Skin epidermis (tissue), 12 donors: Measurements from ENCODE around the gene TAF11.
"Not testable (repeated sequence)": the region's sequence is repeated elsewhere in the genome, so short reads cannot be mapped to it uniquely, and the experiment has no call there.

Experiments
- H3K27ac ChIP-seq, 21 experiments: fragments of 200-600 bp; sonication (generic) in 11 of 21; one replicate each; pipeline ENCODE4 v1.5.0; 2020; ENCODE audit warnings: mild to moderate bottlenecking in 3 of 21, inconsistent platforms in 2 of 21, moderate library complexity in 2 of 21
- H3K4me3 ChIP-seq, 7 experiments: fragments of 200-600 bp; sonication (generic) in 2 of 7; one replicate each; pipeline ENCODE4 v1.5.0; 2020; ENCODE audit warnings: inconsistent platforms in 2 of 7, mild to moderate bottlenecking in 2 of 7, moderate library complexity in 1 of 7

The TAF11 gene, protein sequence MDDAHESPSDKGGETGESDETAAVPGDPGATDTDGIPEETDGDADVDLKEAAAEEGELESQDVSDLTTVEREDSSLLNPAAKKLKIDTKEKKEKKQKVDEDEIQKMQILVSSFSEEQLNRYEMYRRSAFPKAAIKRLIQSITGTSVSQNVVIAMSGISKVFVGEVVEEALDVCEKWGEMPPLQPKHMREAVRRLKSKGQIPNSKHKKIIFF

DNA sequence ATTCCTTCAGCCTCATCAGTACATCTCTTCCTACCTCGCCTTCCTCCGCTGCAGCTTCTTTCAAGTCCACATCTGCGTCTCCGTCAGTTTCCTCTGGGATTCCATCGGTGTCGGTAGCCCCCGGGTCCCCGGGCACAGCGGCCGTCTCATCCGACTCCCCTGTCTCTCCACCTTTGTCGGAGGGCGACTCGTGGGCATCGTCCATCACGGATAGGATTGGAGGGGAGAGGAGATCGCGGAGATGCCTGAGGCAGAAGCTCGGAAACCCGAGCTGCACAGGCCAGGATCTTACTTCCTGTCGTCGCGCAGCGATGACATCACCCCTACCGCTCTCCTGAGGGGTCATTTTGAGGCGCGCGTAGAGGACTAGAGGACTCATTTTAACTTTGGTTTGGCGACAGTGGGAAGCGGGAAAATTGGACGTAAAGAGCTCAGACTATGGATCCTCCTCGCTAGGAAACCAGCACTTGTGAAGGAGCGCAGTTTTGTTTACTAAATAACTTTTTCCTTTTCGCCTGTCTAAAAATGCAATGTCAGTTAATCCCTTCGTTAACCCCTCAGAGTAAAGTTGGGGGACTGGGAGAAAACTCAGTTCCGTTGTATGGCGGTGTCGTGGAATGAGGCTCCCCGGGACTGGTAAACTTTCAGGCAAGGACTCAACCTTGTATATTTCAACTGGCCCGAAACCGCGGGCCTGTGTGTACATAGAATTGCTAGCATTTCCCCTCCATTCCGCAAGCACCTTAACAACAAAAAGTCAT lies at the start of gene TAF11:
Gene TAF11, minus strand, starts transcription at position 290 of the 761 bp plus-strand sequence. Its CDS starts 85 bp downstream, at position 205.
- Histone ChIP-seq H3K4me3 (peak within 1 kb of the TSS; percentile 67 to 98 (median 93)), H3K27ac (peak within 1 kb of the TSS; percentile 63 to 93 (median 87))

DNA sequence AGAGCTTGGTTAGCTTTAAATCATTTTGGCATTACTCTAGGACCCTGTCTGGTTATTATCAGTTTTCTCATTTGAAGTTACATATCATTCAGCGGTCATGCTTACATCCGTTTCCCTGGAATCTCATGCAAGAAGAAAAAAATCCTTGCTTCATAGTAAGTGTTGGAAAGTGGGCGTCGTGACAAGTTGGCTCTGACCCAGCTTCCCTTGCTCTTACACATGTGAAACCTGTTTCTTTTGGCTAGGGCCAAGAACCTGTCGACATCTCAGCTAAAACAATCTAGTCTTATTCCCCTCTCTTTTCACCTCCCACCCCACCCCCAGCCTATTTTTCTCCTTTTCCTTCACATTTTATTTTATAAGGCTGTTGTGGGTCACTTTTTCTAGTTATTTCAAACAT lies 46.7 kb upstream of the TAF11 start:
- Histone ChIP-seq H3K27ac (peak overlapping the region in 1 of 21 experiments; percentile 52), H3K4me3 (no peak overlapping the region)

DNA sequence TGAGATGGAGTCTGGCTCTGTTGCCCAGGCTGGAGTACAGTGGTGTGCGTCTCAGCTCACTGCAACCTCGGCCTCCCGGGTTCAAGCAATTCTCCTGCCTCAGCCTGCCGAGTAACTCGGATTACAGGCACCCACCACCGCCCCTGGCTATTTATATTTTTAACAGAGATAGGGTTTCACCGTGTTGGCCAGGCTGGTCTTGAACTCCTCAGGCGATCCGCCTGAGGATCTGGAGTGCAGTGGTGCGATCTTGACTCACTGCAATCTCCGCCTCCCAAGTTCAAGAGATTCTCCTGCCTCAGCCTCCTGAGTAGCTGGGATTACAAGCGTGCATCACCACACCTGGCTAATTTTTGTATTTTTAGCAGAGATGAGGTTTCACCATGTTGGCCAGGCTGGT lies 44.4 kb upstream of the TAF11 start:
- not testable (repeated sequence) for H3K4me3 ChIP-seq, H3K27ac ChIP-seq

DNA sequence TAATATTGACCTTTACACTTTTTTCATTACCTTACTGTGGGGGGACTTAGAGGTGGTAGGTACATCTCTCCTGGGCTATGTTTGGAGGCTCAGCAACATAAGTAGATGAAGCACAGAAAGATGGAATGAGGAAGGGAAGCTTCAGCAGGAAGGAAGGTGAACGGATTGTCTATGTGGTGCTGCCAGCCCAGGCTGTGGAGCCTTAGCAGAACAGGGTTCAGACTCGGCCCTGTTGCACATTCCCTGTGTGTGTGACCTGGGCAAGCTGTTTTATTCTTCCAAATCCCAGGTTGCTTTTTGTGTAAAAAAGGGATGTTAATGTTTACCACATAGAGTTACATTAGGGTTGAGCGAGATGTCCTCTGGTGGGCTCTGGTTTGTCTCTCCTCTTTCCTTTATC lies 42.4 kb upstream of the TAF11 start:
- no peak overlapping the region for H3K27ac ChIP-seq
- H3K4me3 ChIP-seq = no peak overlapping the region

DNA sequence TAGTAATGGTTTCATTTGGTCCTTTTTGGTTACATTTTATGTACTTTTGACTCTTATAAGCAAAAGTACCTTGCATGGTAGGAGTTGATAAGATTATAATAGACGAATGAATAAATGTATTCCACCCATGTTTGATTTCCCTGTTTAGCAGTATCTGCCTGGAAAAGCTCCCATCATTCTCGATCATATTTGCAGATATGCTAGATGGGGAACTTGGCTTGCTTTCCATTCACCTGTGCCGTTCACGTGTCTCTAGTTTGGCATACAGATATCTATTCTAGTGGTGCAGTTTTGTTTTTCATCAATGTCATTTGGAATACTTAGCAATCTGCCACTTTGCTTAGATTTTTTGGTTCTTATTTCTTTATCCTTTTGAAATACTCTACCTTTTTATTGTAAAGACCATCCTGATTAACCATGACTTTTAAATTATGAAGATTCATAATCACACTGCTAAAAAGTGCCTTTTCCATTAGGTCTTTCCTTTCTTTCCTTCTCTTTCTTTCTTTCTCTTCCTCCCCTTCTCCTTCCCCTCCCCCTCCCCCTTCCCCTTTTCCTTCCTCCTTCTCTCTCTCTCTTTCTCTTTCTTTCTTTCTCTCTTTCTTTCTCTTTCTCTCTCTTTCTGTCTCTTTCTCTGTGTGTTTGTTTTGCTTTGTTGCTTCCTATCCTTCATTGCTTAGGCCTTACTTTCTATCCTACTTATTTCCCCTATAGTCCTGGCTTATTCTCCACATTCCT lies 41.6 kb upstream of the TAF11 start:
- H3K4me3 ChIP-seq = no peak overlapping the region
- H3K27ac ChIP-seq = no peak overlapping the region

DNA sequence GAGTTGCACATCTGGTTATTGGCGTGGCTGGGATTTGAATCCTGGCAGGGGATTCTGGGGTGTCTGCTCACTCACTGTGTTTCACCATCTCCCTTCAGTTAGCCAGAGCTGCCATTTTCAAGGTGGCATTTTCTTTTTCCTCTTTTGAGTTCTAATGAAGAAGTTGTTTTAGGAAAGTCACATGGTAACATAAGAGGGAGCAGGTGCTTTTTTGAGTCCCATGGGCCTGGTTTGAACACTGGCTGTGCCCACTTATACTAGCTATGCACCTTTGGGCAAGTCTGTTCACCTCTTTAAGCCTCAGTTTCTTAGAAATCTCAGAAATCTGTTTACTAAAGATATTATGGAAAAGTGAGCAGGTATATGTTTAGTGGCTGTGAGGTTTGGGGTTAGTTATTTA lies 40.9 kb upstream of the TAF11 start:
- Histone ChIP-seq H3K27ac (no peak overlapping the region), H3K4me3 (no peak overlapping the region)

DNA sequence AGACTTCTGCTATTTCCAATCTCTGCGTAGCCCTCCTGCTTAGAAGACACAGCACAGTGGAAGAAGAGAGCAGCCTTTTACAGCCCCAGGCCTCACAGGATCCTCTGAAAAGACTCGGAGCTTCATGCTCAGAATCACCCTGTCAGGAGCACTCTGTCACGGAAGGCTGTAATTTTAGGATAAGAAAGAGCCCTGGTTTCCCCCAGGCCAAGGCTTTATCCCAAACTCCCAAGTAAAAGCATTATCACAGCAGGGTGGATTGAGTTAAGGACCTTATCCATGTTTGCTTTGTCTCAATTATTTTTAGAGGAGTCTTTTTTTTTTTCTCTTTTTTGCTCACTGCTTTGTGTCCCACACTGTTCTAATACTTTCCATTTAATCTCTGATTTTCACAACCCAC lies 40.4 kb upstream of the TAF11 start:
- Histone ChIP-seq H3K4me3 (no peak overlapping the region), H3K27ac (no peak overlapping the region)

DNA sequence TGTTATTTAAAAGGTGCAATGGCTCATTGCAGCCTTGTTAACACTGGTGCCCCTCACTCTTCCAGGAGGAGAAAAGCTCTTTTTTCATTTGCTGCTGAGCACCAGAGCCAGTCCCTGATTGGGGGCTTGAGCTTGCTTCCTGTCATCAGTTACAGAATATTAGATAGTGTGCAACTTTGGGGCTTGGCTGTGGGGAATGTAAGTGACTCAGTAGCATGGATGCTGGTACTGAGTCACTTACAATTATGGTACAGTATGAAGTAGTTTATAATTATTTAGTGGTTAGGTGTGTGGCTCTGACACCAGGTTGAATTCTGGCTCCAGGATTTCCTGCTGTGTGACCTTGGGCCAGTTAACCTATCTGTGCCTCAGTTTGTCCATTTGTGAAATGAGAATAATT lies 38.8 kb upstream of the TAF11 start:
- no peak overlapping the region for H3K27ac ChIP-seq
- no peak overlapping the region for H3K4me3 ChIP-seq

DNA sequence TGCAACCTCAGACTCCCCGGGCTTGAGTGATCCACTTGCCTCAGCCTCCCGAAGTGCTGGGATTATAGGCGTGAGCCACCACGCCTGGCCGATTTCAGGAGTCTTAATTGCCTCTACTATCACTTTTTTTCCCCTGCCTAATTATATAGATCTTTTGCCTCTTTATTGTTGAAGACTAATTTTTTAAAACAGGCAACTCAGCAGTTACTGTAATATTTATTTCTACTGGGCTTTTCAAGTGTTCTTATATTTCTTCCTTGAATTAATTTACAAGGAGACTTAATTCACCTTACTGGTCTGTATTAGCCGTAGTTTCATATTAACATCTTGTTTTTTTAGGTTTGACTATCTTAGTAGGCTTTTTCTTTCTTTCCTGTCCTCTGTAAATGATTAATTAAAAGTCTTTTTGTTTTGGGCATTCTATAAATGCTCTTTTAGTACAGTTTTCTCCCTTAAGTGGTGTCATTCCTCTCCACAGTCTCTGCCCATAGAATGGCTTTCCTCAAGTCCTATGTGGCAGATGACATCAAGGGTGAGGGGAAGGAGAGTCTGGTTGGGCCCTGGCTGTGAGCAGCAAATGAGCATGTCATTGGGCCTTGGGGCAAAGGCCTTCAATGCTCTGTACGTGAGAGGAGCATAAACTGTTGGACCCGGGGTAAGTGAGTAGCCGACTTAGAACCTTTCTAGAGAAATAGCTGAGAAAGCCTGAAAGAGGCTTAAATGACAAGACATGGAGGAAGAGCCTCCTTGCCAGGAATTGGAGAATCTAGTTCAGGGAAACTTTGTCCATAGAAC lies 37.2 kb upstream of the TAF11 start:
- Histone ChIP-seq H3K27ac (no peak overlapping the region), H3K4me3 (no peak overlapping the region)

DNA sequence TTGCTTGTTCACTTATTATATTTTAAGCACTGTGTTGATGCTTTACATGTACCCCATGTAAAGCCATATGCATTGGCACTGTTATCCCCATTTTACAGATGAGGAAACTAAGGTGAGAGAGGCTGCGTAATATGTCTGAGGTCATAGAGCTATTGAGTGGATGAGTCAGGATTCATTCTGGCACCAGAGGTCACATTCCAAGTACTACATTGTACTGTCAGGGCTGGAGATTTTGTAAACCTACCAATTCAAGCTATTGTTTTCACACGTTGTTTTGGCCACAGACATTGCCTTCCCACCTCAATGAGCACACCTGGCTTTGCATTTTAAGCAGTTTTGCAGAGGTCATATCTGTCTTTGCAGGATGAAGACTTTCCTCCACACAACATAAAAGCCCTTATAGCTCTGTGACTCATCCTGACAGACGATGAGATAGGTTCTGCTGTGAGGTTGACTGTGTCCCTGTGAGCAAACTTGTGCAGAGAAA lies 34.4 kb upstream of the TAF11 start:
- Histone ChIP-seq H3K27ac (no peak overlapping the region), H3K4me3 (no peak overlapping the region)

DNA sequence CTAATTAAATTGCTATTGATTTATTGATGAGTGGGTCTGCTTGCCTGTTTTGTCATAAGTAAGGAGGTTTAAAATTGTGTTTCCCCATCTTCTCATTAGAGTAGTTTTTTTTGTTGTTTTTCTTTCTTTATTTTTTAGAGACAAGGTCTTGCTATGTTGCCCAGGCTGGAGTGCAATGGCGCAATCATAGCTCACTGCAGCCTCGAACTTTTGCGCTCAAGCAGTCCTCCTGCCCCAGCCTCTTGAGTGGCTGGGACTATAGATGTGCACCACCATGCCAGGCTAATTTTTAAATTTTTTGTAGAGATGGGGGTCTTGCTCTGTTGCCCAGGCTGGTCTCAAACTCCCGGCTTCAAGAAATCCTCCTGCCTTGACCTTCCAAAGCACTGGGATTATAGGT lies 32.3 kb upstream of the TAF11 start:
- Histone ChIP-seq H3K4me3 (no peak overlapping the region), H3K27ac (no peak overlapping the region)

DNA sequence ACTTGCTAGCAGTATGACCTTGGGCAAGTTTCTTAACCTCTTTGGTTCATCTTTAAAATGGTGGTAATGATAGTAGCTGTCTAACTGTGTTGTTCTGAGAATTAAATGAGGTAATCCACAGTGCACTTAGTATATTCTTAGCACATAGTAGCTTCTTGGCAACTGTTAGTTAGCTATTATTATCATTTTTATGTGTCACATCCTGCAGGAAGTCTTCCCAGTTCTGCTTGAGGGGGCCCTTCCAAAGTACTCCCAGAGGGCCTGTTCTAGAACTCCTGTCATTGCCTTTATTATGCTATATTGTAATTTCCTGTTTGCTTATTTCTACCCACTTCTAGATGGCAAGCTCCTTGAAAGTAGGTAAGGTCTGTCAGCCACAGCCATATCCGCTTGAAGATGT lies 31.8 kb upstream of the TAF11 start:
- Histone ChIP-seq H3K4me3 (no peak overlapping the region), H3K27ac (no peak overlapping the region)

DNA sequence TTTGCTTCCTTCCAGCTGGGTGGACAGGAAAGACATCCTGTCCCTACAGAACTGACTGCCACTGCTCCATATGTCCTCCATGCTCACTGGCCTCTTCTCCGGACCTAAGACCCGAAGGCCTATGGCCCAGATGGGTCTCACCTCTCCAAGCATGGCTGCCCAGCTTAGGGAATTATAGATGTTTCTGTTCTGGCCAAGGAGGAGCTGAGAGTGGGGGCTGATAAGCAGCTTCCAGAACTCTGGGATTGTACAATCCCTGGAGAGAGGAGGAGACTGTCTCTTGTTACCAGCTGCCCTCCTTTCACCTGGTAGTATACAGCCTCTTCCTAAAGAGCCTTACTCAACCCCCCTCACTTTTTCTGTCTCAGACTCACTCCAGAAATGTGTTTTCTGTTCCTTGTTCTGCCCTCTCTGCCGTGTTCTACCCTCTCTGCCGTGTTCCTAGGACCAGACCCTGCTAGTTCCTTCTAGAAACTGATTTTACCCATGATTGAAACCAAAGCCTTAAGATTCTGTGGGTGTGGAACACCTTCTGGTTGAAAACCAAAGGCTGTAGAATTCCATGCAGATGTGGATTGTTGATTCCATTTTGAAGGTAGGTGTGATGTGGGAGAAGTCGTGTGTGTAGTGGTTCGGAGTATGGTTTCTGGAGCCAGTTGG lies 29.9 kb upstream of the TAF11 start:
- no peak overlapping the region for H3K27ac ChIP-seq
- no peak overlapping the region for H3K4me3 ChIP-seq

DNA sequence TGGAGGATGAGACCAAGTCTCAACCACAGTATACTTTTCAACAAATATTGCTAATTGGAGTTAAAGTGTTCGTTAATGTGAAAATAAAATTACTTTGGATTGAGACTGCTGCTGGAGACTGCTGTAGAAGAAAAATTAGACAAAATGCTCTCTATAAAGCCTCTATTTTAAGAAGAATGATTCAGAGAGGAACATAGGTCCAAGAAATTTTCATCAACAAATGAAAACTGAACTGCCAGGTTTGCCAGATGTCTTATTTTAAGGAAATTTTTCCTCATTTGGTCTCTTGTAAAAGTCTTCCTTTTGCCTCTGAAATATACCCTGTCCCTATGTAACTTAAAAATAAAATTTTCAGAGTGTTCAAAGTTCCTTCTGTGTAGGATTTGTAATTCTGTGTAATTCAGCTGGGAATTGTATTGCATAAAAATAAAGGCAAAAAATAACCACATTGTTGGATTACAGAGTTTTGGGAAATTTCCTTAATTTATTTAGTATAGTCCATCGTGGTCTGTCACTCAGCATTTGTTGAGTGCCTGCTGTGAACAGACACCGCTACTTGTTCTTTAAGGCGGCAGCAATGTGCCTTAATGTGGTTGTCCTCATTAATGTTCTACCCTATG lies 28.6 kb upstream of the TAF11 start:
- Histone ChIP-seq H3K27ac (no peak overlapping the region), H3K4me3 (no peak overlapping the region)

DNA sequence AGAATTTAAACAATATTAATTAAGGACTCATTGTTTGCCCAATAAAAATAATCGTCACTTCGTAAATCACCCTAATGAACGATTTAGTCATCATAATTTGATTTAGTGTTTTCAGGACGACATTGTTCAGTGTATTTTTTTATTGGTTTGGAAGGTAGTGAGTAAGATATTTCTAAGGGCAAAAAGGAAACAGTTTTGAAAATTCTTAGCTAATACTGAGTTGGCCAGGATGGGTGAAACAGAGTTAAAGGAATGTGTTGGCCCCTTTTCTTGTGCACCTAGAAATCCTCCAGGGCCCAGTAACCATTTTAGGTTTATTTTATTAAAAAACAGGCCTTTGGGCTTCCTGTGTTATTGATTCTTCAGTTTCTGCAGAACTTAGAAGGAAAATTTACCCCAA lies 26.5 kb upstream of the TAF11 start:
- Histone ChIP-seq H3K4me3 (no peak overlapping the region), H3K27ac (no peak overlapping the region)

DNA sequence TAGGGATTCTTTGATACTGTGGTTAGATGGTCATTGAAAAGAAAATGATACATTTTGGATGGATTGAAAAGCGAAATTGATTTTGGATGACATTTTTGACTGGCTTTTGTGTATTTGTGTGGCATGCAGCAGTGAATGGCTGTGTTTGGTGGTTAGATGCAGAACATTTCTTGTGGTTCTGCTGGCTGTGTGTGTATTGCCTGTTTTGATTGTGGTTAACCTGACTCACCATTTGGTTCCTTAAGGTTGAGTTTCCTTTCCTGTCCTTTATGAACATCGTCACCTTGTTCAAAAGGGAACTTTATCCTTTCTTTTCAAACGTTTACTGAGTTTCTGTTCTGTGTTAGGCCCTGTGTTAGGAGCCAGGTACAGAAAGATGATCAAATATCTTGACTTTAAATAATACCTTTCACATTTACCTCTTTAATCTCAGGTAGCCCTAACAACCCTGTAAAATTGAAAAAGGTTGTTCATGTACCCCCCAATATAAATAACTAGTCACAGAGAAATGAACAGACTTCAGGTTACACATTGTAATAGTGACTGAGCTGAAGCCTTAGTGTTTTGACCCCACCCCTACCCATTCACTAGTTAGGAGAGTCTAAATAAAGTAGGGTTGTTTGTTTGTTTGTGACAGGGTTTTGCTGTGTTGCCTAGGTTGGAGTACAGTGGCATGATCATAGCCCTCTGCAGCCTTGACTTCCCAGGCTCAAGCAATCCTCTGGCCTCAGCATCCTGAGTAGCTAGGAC lies 25.0 kb upstream of the TAF11 start:
- Histone ChIP-seq H3K4me3 (no peak overlapping the region), H3K27ac (no peak overlapping the region)

DNA sequence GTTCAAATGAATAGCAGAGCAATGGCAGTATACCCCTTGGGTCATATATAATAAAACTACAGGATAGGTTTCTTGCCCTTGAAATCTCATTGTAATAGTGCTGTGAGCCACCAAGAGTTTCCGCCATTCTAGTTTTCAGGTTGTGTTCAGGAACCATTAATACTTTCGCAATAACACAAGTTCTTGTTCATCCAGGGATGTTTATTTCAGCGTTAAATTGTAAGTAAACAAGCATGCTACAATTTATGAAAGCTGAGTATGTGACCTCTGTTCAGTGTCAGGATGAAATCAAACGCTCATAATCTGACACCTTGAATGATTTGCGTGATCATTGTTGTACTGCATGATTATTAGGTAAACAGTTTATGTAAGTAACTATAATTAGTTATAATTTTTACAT lies 24.0 kb upstream of the TAF11 start:
- Histone ChIP-seq H3K4me3 (no peak overlapping the region), H3K27ac (no peak overlapping the region)

DNA sequence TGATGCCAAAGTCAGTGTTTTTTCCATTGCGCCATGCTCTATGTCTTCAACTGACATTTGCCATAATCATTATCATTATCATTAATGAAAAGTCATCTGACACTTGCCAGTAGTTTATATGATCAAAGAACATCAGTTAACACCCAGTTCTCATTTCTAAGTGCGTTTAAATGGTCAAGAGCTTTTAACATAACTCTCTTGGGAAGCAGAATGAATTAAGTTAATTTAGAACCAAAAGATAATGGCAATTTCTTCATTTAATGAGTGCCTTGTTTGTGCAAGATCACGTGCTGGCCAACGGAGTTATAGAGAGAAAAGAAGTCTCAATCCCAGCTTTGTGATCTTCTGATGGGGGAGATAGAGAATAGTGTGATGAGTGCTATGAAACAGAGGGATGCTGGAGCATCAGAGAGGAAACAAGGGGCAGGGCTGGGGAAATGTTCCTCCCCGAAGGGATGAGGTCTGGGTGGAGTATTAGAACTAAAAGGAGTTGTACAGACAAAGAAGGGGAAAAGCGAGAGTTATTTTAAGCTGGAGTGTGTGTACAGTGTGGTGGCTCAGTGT lies 21.6 kb upstream of the TAF11 start:
- H3K27ac ChIP-seq = no peak overlapping the region
- H3K4me3 ChIP-seq = no peak overlapping the region
